GM12878 (cell line): ENCODE results near the gene PJA2. TPM values are rescaled to one million over a fixed set of nuclear protein-coding genes. Genes with fewer than 3 reads are reported as not detected.

ENCODE experiments used
- ATAC-seq: fragments of 200-7000 bp; cut with Tn5 transposase; 3 replicates; pipeline ENCODE4 v1.9.1; 2020; ENCODE audit warnings: mild to moderate bottlenecking, moderate library complexity
- BruUV-seq: library from RNA; stranded (reverse); fragments of 400-500 nt; replicated peaks from 2 replicates; lab custom pipeline; 2021; lab: Mats Ljungman, UMichigan
- CTCF ChIA-PET: fragments of 300-600 bp; sonication (Branson Sonifier 250); formaldehyde crosslinking; extraction: SDS; loops from one replicate; lab custom pipeline; 2021; ENCODE audit warnings: inconsistent platforms; lab: Yijun Ruan, JAX
- POLR2A ChIA-PET: fragments of 350-600 bp; formaldehyde crosslinking; extraction: SDS; loops from one replicate; lab custom pipeline; 2021; ENCODE audit warnings: inconsistent platforms; lab: Charles Lee
- RAD21 ChIA-PET: fragments of 300-600 bp; sonication (Branson Sonifier 250); formaldehyde crosslinking; loops from one replicate; lab custom pipeline; 2023; ENCODE audit warnings: antibody characterized with exemption; ENCODE audit not compliant: unreplicated experiment; lab: Charles Lee
- SMC1A ChIA-PET: fragments of 300-600 bp; sonication (Branson Sonifier 250); formaldehyde crosslinking; loops from one replicate; lab custom pipeline; 2023; ENCODE audit not compliant: unreplicated experiment, uncharacterized antibody; lab: Charles Lee
- DNase-seq: peaks from one replicate; pipeline ENCODE4 v3.0.0-alpha.2; 2011; ENCODE audit warnings: low read depth, low spot score
- FAIRE-seq: peaks from 3 replicates; lab custom pipeline; 2011; peaks lifted over from hg19 to GRCh38; lab: Jason Lieb, UNC
- H2AFZ ChIP-seq: 2 replicates; pipeline ENCODE4 v1.6.0; 2011; ENCODE audit warnings: low read depth, low read length, control low read depth; ENCODE audit not compliant: control insufficient read depth
- H3K27ac ChIP-seq: 2 replicates; pipeline ENCODE4 v1.5.1; 2011; ENCODE audit warnings: control low read depth; ENCODE audit not compliant: control insufficient read depth, insufficient read depth
- H3K27me3 ChIP-seq, 2 experiments: replicated peaks in 1 of 2; 2 replicates each; pipeline versions ENCODE4 v1.6.0 to v1.6.1; 2011; ENCODE audit warnings: low read length in 1 of 2; ENCODE audit not compliant: control insufficient read depth in 2 of 2, insufficient read depth in 2 of 2
- H3K36me3 ChIP-seq, 2 experiments: 2 replicates each; pipeline ENCODE4 v1.5.1; 2011; ENCODE audit warnings: low read length in 1 of 2; ENCODE audit not compliant: control insufficient read depth in 2 of 2, insufficient read depth in 2 of 2
- H3K4me1 ChIP-seq: 2 replicates; pipeline ENCODE4 v1.6.1; 2011; ENCODE audit warnings: mild to moderate bottlenecking, low read length, moderate library complexity, mixed read lengths; ENCODE audit not compliant: control insufficient read depth, insufficient read depth
- H3K4me2 ChIP-seq: 2 replicates; pipeline ENCODE4 v1.6.0; 2011; ENCODE audit warnings: control low read depth; ENCODE audit not compliant: control insufficient read depth, insufficient read depth
- H3K4me3 ChIP-seq: fragments of 200-600 bp; sonication (generic); 2 replicates; pipeline ENCODE4 v1.5.1; 2016
- H3K79me2 ChIP-seq: 2 replicates; pipeline ENCODE4 v1.6.0; 2011; ENCODE audit warnings: low read length; ENCODE audit not compliant: control insufficient read depth, insufficient read depth
- H3K9ac ChIP-seq: 2 replicates; pipeline ENCODE4 v1.8.0; 2011; ENCODE audit warnings: low read length, control low read depth, mixed read lengths; ENCODE audit not compliant: control insufficient read depth, insufficient read depth
- H3K9me3 ChIP-seq: replicated peaks from 3 replicates; pipeline ENCODE4 v1.5.1; 2011; ENCODE audit warnings: mild to moderate bottlenecking, low read length; ENCODE audit not compliant: control insufficient read depth, insufficient read depth
- H4K20me1 ChIP-seq: 2 replicates; pipeline ENCODE4 v1.6.0; 2011; ENCODE audit not compliant: control insufficient read depth, insufficient read depth
- CUX1 ChIP-seq: IDR thresholded peaks from 2 replicates; pipeline ENCODE4 v1.6.1; 2012; ENCODE audit warnings: improper control_type of control experiment, low read depth, low read length; ENCODE audit not compliant: insufficient replicate concordance
- MTA2 ChIP-seq: fragments of 450-650 bp; IDR thresholded peaks from 2 replicates; pipeline ENCODE4 v1.6.1; 2016; ENCODE audit warnings: low read depth, mild to moderate bottlenecking, moderate library complexity
- MXI1 ChIP-seq: fragments of 150-350 bp; IDR thresholded peaks from 2 replicates; pipeline ENCODE4 v1.6.1; 2011; ENCODE audit warnings: low read depth, mild to moderate bottlenecking, inconsistent platforms, low read length, improper control_type of control experiment
- PML ChIP-seq: IDR thresholded peaks from 2 replicates; pipeline ENCODE4 v1.6.1; 2012; ENCODE audit warnings: low read length, inconsistent platforms
- RB1 ChIP-seq: fragments of 450-650 bp; formaldehyde crosslinking; IDR thresholded peaks from 2 replicates; pipeline ENCODE4 v1.6.1; 2017; ENCODE audit warnings: mild to moderate bottlenecking, borderline replicate concordance
- WGBS: methylation state at CpG from one replicate; pipeline ENCODE4 v1.1.6; 2016; ENCODE audit warnings: low lambda C conversion rate; ENCODE audit not compliant: insufficient replicate concordance, insufficient coverage; ENCODE audit errors: missing lambda C conversion rate; 5-methylcytosine and 5-hydroxymethylcytosine counted together
- in situ Hi-C: fragments of 300-500 bp; cut with MboI; formaldehyde crosslinking; loops from 9 replicates; pipeline ENCODE4 v1.14.3; 2018; ENCODE audit warnings: mixed read lengths
- intact Hi-C: fragments of 100-400 bp; cut with micrococcal nuclease; formaldehyde crosslinking; loops from one replicate; pipeline ENCODE4 v1.14.2; 2022; ENCODE audit not compliant: unreplicated experiment
- polyA plus RNA-seq, 11 experiments: library from polyadenylated mRNA; depleted of rRNA in 4 of 11; unstranded in 6 of 11; stranded (reverse) in 5 of 11; fragments of >200 nt; fragmentation: Nextera tagmentation in 4 of 11; fragmentation: Illumina TruSeq in 1 of 11; extraction: Ambion mirVana in 4 of 11; extraction: Trizol in 1 of 11; gene quantifications; 1 replicate in 1 of 11; 2 replicates in 10 of 11; pipeline versions ENCODE4 v1.2.1 to v1.2.3, GENCODE V29; 2011 to 2016; ENCODE audit warnings: inconsistent platforms in 2 of 11, missing spikeins in 2 of 11, low read depth in 1 of 11
- total RNA-seq, 4 experiments: library from RNA; depleted of rRNA in 3 of 4; stranded (reverse); fragments of >200 nt in 3 of 4; fragmentation: Illumina TruSeq in 1 of 4; extraction: Trizol in 1 of 4; gene quantifications; 2 replicates each; pipeline versions ENCODE4 v1.2.1 to v1.2.3, GENCODE V29; 2013 to 2021
- TF ChIP-seq, protein P1 (sequence below): fragments of 150-350 bp; IDR thresholded peaks from 2 replicates; pipeline ENCODE4 v1.6.1; 2016; ENCODE audit warnings: low read depth, low read length
- TF ChIP-seq, protein P2 (sequence below): fragments of 450-650 bp; IDR thresholded peaks from 2 replicates; pipeline ENCODE4 v1.6.1; 2016; ENCODE audit warnings: mild to moderate bottlenecking
- TF ChIP-seq, protein P3 (sequence below): fragments of 450-650 bp; IDR thresholded peaks from 2 replicates; pipeline ENCODE4 v1.6.1; 2016; ENCODE audit warnings: mild to moderate bottlenecking, moderate library complexity, borderline replicate concordance

The PJA2 gene
- total and polyA plus RNA-seq, 10 of the 15 experiments (the other 5 are each of a cell fraction or from before 2014, with no cell fraction given) = 27.8 to 93.4 (median 47.8) TPM

DNA sequence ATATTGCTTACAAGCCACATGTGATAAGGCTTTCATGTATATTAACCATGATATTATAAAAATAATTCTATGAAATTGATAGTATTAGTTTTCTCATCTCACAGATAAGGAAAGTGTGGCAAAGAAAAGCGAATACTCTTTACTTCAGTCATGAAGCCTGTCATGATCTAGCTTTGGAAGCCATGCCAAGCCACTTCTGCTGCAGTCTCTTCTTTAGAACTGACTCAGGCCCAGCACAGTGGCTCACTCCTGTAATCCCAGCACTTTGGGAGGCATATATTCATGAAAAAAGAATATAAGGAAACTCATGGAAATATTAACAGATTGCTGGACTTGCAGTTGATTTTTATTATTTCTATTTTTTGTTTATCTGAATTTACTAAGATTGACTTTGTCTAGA, 42.9 kb upstream of the PJA2 start (continued):
- TF ChIP-seq, protein P1, sequence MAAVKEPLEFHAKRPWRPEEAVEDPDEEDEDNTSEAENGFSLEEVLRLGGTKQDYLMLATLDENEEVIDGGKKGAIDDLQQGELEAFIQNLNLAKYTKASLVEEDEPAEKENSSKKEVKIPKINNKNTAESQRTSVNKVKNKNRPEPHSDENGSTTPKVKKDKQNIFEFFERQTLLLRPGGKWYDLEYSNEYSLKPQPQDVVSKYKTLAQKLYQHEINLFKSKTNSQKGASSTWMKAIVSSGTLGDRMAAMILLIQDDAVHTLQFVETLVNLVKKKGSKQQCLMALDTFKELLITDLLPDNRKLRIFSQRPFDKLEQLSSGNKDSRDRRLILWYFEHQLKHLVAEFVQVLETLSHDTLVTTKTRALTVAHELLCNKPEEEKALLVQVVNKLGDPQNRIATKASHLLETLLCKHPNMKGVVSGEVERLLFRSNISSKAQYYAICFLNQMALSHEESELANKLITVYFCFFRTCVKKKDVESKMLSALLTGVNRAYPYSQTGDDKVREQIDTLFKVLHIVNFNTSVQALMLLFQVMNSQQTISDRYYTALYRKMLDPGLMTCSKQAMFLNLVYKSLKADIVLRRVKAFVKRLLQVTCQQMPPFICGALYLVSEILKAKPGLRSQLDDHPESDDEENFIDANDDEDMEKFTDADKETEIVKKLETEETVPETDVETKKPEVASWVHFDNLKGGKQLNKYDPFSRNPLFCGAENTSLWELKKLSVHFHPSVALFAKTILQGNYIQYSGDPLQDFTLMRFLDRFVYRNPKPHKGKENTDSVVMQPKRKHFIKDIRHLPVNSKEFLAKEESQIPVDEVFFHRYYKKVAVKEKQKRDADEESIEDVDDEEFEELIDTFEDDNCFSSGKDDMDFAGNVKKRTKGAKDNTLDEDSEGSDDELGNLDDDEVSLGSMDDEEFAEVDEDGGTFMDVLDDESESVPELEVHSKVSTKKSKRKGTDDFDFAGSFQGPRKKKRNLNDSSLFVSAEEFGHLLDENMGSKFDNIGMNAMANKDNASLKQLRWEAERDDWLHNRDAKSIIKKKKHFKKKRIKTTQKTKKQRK = no peak

GRCh38 chr5:109451146-109451545, 41.4 kb upstream of the PJA2 start:
- no peak overlapping the region for H3K27ac ChIP-seq
- no peaks in the 10 kb centered on the region for H3K4me1 ChIP-seq
- ChIA-PET CTCF (interaction anchor here (1.1 to 1.5 kb wide), 2 partner anchors 14 to 532 kb away, joined by 3 read pairs; no protein-coding TSS in a partner anchor), RAD21 (no interaction called here), POLR2A (no interaction called here), SMC1A (no interaction called here)
- ATAC-seq (no peak), DNase-seq (no peak), FAIRE-seq (no peak)
- H2AFZ ChIP-seq = no peak overlapping the region
- H3K4me2 ChIP-seq = no peak overlapping the region
- H4K20me1 ChIP-seq = no peaks in the 10 kb centered on the region
- H3K4me3 ChIP-seq = no peak overlapping the region
- in situ Hi-C loops = loop anchor here (25.0 kb wide), 1 partner anchor 814 kb away; no protein-coding TSS in a partner anchor
- no peaks in the 10 kb centered on the region for H3K27me3 ChIP-seq
- no peaks in the 10 kb centered on the region for H3K79me2 ChIP-seq
- intact Hi-C loops = no loop called here
- no peak overlapping the region for H3K9ac ChIP-seq
- WGBS = 96% methylated on average over 1 of the region's 1 CpG
- H3K36me3 ChIP-seq = no peaks in the 10 kb centered on the region
- BruUV-seq = no TSS peak
- H3K9me3 ChIP-seq = no peaks in the 10 kb centered on the region
- no peak for TF ChIP-seq MTA2
- TF ChIP-seq, protein P2, sequence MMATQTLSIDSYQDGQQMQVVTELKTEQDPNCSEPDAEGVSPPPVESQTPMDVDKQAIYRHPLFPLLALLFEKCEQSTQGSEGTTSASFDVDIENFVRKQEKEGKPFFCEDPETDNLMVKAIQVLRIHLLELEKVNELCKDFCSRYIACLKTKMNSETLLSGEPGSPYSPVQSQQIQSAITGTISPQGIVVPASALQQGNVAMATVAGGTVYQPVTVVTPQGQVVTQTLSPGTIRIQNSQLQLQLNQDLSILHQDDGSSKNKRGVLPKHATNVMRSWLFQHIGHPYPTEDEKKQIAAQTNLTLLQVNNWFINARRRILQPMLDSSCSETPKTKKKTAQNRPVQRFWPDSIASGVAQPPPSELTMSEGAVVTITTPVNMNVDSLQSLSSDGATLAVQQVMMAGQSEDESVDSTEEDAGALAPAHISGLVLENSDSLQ = no peak
- no peak for TF ChIP-seq CUX1
- TF ChIP-seq RB1 = no peak
- TF ChIP-seq PML = no peak
- TF ChIP-seq MXI1 = no peak
- TF ChIP-seq, protein P3, sequence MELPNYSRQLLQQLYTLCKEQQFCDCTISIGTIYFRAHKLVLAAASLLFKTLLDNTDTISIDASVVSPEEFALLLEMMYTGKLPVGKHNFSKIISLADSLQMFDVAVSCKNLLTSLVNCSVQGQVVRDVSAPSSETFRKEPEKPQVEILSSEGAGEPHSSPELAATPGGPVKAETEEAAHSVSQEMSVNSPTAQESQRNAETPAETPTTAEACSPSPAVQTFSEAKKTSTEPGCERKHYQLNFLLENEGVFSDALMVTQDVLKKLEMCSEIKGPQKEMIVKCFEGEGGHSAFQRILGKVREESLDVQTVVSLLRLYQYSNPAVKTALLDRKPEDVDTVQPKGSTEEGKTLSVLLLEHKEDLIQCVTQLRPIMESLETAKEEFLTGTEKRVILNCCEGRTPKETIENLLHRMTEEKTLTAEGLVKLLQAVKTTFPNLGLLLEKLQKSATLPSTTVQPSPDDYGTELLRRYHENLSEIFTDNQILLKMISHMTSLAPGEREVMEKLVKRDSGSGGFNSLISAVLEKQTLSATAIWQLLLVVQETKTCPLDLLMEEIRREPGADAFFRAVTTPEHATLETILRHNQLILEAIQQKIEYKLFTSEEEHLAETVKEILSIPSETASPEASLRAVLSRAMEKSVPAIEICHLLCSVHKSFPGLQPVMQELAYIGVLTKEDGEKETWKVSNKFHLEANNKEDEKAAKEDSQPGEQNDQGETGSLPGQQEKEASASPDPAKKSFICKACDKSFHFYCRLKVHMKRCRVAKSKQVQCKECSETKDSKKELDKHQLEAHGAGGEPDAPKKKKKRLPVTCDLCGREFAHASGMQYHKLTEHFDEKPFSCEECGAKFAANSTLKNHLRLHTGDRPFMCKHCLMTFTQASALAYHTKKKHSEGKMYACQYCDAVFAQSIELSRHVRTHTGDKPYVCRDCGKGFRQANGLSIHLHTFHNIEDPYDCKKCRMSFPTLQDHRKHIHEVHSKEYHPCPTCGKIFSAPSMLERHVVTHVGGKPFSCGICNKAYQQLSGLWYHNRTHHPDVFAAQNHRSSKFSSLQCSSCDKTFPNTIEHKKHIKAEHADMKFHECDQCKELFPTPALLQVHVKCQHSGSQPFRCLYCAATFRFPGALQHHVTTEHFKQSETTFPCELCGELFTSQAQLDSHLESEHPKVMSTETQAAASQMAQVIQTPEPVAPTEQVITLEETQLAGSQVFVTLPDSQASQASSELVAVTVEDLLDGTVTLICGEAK = no peak
